ENCODE data around the gene PRR23B. TPM values are rescaled to one million over a fixed set of nuclear protein-coding genes. Genes with fewer than 3 reads are reported as not detected.

PRR23B gene
- total and polyA plus RNA-seq, 2 experiments from 2014 or later = not detected

- H3K9me2 ChIP-seq (replicated peaks; ENCODE audit: insufficient read depth) = no peaks in the 10 kb centered on the region
- no peaks in the 10 kb centered on the region for H4K20me1 ChIP-seq (ENCODE audit: insufficient read depth, poor library complexity, severe bottlenecking)
- H3K4me2 ChIP-seq = no peak overlapping the region
- no peak for DNase-seq (ENCODE audit: low spot score)
- H3K36me3 ChIP-seq (replicated peaks; ENCODE audit: insufficient read depth, low read depth) = no peaks in the 10 kb centered on the region
- peaks cover 3% of the 10 kb centered on the region for H3K27me3 ChIP-seq
- H3K79me2 ChIP-seq = no peaks in the 10 kb centered on the region
- H3K4me1 ChIP-seq (ENCODE audit: insufficient read depth) = no peaks in the 10 kb centered on the region
- no peak for TF ChIP-seq EZH2 (IDR thresholded peaks at IDR 0.05; ENCODE audit: borderline replicate concordance)
- no peak for TF ChIP-seq EZH2phosphoT487 (IDR thresholded peaks at IDR 0.05; ENCODE audit: low read depth, severe bottlenecking, unreplicated experiment)
- no peak overlapping the region for H3K27ac ChIP-seq
- H3K4me3 ChIP-seq = no peak overlapping the region
- H2AFZ ChIP-seq = no peak overlapping the region
- no peaks in the 10 kb centered on the region for H3K9me3 ChIP-seq (ENCODE audit: low read depth)
Measured at GRCh38 chr3:138976047-138976446, 44.7 kb downstream of the PRR23B start.

- Histone ChIP-seq H3K27me3 (peaks cover 4% of the 10 kb centered on the region), H4K20me1 (ENCODE audit: insufficient read depth, poor library complexity, severe bottlenecking) (no peaks in the 10 kb centered on the region), H3K36me3 (replicated peaks; ENCODE audit: insufficient read depth, low read depth) (no peaks in the 10 kb centered on the region), H3K9me2 (replicated peaks; ENCODE audit: insufficient read depth) (no peaks in the 10 kb centered on the region), H3K4me3 (no peak overlapping the region), H2AFZ (no peak overlapping the region), H3K4me2 (no peak overlapping the region), H3K4me1 (ENCODE audit: insufficient read depth) (no peaks in the 10 kb centered on the region), H3K27ac (no peak overlapping the region), H3K79me2 (no peaks in the 10 kb centered on the region), H3K9me3 (ENCODE audit: low read depth) (no peaks in the 10 kb centered on the region)
- no peak for DNase-seq (ENCODE audit: low spot score)
- 86% methylated on average over 8 of the region's 8 CpGs for WGBS (ENCODE audit: low lambda C conversion rate, missing lambda C conversion rate)
- TF ChIP-seq EZH2phosphoT487 (IDR thresholded peaks at IDR 0.05; ENCODE audit: low read depth, severe bottlenecking, unreplicated experiment) (no peak), CTCF (IDR thresholded peaks at IDR 0.05; ENCODE audit: poor library complexity) (no peak), EZH2 (IDR thresholded peaks at IDR 0.05; ENCODE audit: borderline replicate concordance) (no peak)
Measured at GRCh38 chr3:138975351-138975750, 45.4 kb downstream of the PRR23B start.

GRCh38 chr3:138974462-138974861 is 46.3 kb downstream of the PRR23B start:
- Histone ChIP-seq H3K9me2 (replicated peaks; ENCODE audit: insufficient read depth) (no peaks in the 10 kb centered on the region), H3K4me1 (ENCODE audit: insufficient read depth) (no peaks in the 10 kb centered on the region), H3K4me2 (no peak overlapping the region), H3K79me2 (no peaks in the 10 kb centered on the region), H3K27me3 (peaks cover 4% of the 10 kb centered on the region), H3K9me3 (ENCODE audit: low read depth) (no peaks in the 10 kb centered on the region), H3K27ac (no peak overlapping the region), H3K4me3 (no peak overlapping the region), H2AFZ (no peak overlapping the region), H4K20me1 (ENCODE audit: insufficient read depth, poor library complexity, severe bottlenecking) (no peaks in the 10 kb centered on the region), H3K36me3 (replicated peaks; ENCODE audit: insufficient read depth, low read depth) (no peaks in the 10 kb centered on the region)
- DNase-seq (ENCODE audit: low spot score) = no peak
- no peak for TF ChIP-seq CTCF (IDR thresholded peaks at IDR 0.05; ENCODE audit: poor library complexity)
- WGBS (ENCODE audit: low lambda C conversion rate, missing lambda C conversion rate) = 88% methylated on average over 5 of the region's 5 CpGs

- Histone ChIP-seq H4K20me1 (ENCODE audit: insufficient read depth, poor library complexity, severe bottlenecking) (no peaks in the 10 kb centered on the region), H3K9me2 (replicated peaks; ENCODE audit: insufficient read depth) (no peaks in the 10 kb centered on the region), H3K79me2 (no peaks in the 10 kb centered on the region), H3K4me3 (no peak overlapping the region), H3K36me3 (replicated peaks; ENCODE audit: insufficient read depth, low read depth) (no peaks in the 10 kb centered on the region), H3K27me3 (peaks cover 4% of the 10 kb centered on the region), H3K9me3 (ENCODE audit: low read depth) (no peaks in the 10 kb centered on the region), H2AFZ (no peak overlapping the region), H3K4me1 (ENCODE audit: insufficient read depth) (no peaks in the 10 kb centered on the region), H3K27ac (no peak overlapping the region), H3K4me2 (no peak overlapping the region)
- WGBS (ENCODE audit: low lambda C conversion rate, missing lambda C conversion rate) = 81% methylated on average over 5 of the region's 5 CpGs
- TF ChIP-seq CTCF (IDR thresholded peaks at IDR 0.05; ENCODE audit: poor library complexity) = no peak
- no peak for TF ChIP-seq EZH2 (IDR thresholded peaks at IDR 0.05; ENCODE audit: borderline replicate concordance)
- no peak for TF ChIP-seq EZH2phosphoT487 (IDR thresholded peaks at IDR 0.05; ENCODE audit: low read depth, severe bottlenecking, unreplicated experiment)
- no peak for DNase-seq (ENCODE audit: low spot score)
Measured at GRCh38 chr3:138972941-138973340, 47.8 kb downstream of the PRR23B start.
